ENCODE data around the gene SLC35F3. TPM values are rescaled to one million over a fixed set of nuclear protein-coding genes. Genes with fewer than 3 reads are reported as not detected.

SLC35F3 gene
- total RNA-seq, 6 experiments from 2014 or later: 0.26 to 0.58 (median 0.46) TPM

DNA sequence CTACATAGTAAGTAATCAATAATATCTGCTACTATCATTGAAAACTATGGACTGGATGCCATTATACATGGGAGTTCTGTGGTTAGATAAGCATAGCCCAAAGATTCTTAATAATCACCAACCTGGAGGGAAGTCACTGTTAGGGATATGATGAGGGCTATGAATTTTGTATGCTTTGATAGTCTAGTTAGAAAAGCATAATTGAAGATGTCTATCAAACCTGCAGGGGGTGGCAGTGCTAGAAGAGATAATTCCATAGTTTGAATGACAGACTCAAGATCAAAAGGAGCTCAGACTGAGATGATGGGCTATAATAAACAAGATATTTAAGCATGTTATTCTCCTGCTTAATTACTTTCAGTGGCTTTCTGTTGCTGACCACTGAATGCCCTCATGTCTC is 453.4 kb downstream of the SLC35F3 start:
- Mint-ChIP-seq H3K4me3 (no peak overlapping the region), H3K27ac (no peak overlapping the region), H3K36me3 (ENCODE audit: low read depth) (no peaks in the 10 kb centered on the region), H3K27me3 (ENCODE audit: insufficient read depth) (peaks cover 16% of the 10 kb centered on the region), H3K9me3 (no peaks in the 10 kb centered on the region), H3K4me1 (ENCODE audit: low read depth) (no peaks in the 10 kb centered on the region)
- no peak for DNase-seq
- TF ChIP-seq CTCF (IDR thresholded peaks at IDR 0.05): no peak

GRCh38 chr1:234361102-234361603 is 456.7 kb downstream of the SLC35F3 start:
- H3K4me3 Mint-ChIP-seq: no peak overlapping the region
- no peaks in the 10 kb centered on the region for H3K9me3 Mint-ChIP-seq
- TF ChIP-seq CTCF (IDR thresholded peaks at IDR 0.05): no peak
- no peak for DNase-seq
- peaks cover 11% of the 10 kb centered on the region for H3K27me3 Mint-ChIP-seq (ENCODE audit: insufficient read depth)
- no peaks in the 10 kb centered on the region for H3K4me1 Mint-ChIP-seq (ENCODE audit: low read depth)
- H3K27ac Mint-ChIP-seq: no peak overlapping the region
- no peaks in the 10 kb centered on the region for H3K36me3 Mint-ChIP-seq (ENCODE audit: low read depth)

DNA sequence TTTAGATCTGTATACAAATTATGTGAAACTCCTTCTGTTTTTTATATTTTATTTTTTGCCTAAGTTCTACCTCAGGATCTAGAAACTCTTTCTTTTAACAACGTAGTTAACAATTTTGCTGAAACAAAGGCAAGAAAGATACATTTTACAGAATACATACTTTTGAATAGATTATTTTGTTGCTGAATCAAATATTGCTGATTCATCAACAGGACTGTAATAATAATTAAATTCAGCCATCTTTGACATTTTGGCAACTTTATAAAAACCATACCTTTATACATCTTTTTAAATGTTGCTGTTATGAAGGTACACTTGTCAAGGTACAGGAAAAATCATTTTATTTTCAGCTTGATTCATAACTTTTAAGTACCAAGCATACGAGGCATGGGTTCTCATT is 458.1 kb downstream of the SLC35F3 start:
- Mint-ChIP-seq H3K4me3 (no peak overlapping the region), H3K27ac (no peak overlapping the region), H3K27me3 (ENCODE audit: insufficient read depth) (peaks cover 11% of the 10 kb centered on the region), H3K4me1 (ENCODE audit: low read depth) (no peaks in the 10 kb centered on the region), H3K36me3 (ENCODE audit: low read depth) (no peaks in the 10 kb centered on the region), H3K9me3 (no peaks in the 10 kb centered on the region)
- TF ChIP-seq CTCF (IDR thresholded peaks at IDR 0.05): no peak
- no peak for DNase-seq

GRCh38 chr1:234368320-234369032 is 464.0 kb downstream of the SLC35F3 start:
- no peak for DNase-seq
- TF ChIP-seq CTCF (IDR thresholded peaks at IDR 0.05): no peak
- Mint-ChIP-seq H3K27me3 (ENCODE audit: insufficient read depth) (no peaks in the 10 kb centered on the region; the same call in 1 of the 2 replicates), H3K9me3 (no peaks in the 10 kb centered on the region), H3K4me1 (ENCODE audit: low read depth) (peaks cover 34% of the 10 kb centered on the region), H3K4me3 (no peak overlapping the region), H3K36me3 (ENCODE audit: low read depth) (0 out of 2 replicates have a peak, but pooled peaks cover 4% of the 10 kb centered on the region), H3K27ac (peak overlapping the region; percentile 11; the same call in 1 of the 2 replicates)

DNA sequence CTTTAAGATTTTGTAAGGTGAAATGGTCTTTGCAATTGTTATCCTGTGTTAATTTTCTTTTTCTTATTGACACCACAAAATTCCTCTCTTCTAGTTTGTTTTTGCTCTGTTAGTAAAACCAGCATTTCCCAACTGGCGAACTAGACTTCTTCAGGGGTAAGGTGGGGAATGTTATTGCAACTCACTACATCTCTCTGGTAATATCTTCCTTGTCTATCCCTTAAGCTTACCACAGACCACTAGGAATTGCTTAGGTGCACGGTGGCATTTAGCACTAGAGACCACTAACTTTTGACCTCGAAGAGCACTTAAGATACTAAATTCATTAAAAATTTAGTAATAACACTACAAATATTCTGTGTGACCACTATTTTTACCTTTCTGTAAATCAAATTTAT is 464.6 kb downstream of the SLC35F3 start:
- no peaks in the 10 kb centered on the region for H3K9me3 Mint-ChIP-seq
- H3K4me1 Mint-ChIP-seq (ENCODE audit: low read depth): peaks cover 35% of the 10 kb centered on the region
- H3K27ac Mint-ChIP-seq: peak overlapping the region; percentile 11; the same call in 1 of the 2 replicates
- TF ChIP-seq CTCF (IDR thresholded peaks at IDR 0.05): no peak
- no peak for DNase-seq
- H3K4me3 Mint-ChIP-seq: no peak overlapping the region
- H3K36me3 Mint-ChIP-seq (ENCODE audit: low read depth): 0 out of 2 replicates have a peak, but pooled peaks cover 4% of the 10 kb centered on the region
- no peaks in the 10 kb centered on the region; the same call in 1 of the 2 replicates for H3K27me3 Mint-ChIP-seq (ENCODE audit: insufficient read depth)
